Measurements from ENCODE around the gene ATP11A. TPM values are rescaled to one million over a fixed set of nuclear protein-coding genes. Genes with fewer than 3 reads are reported as not detected.

ATP11A gene
- total and polyA plus RNA-seq, 4 donors = 18.0 to 24.7 (median 21.5) TPM

- Histone ChIP-seq H3K4me3 (ENCODE audit: low read depth, low read length) (no peak overlapping the region), H3K36me3 (ENCODE audit: control insufficient read depth, insufficient read depth, low read length) (peaks cover 36% of the 10 kb centered on the region), H3K27me3 (ENCODE audit: control insufficient read depth, insufficient read depth, low read length) (no peaks in the 10 kb centered on the region), H3K27ac (ENCODE audit: low read depth, low read length) (no peak overlapping the region), H3K9me3 (ENCODE audit: control insufficient read depth, insufficient read depth, low read length) (no peaks in the 10 kb centered on the region), H3K4me1 (ENCODE audit: control insufficient read depth, insufficient read depth, low read length) (no peaks in the 10 kb centered on the region)
- no peak for DNase-seq (ENCODE audit: low read depth in 4 of 6, low spot score in 6 of 6)
- 87% methylated on average over 10 of the region's 13 CpGs for WGBS (ENCODE audit: insufficient coverage)
Measured at GRCh38 chr13:112819111-112819510, 129.3 kb downstream of the ATP11A start.

GRCh38 chr13:112819816-112820215 lies 130.0 kb downstream of the ATP11A start:
- Histone ChIP-seq H3K27ac (ENCODE audit: low read depth, low read length) (no peak overlapping the region), H3K36me3 (ENCODE audit: control insufficient read depth, insufficient read depth, low read length) (peaks cover 37% of the 10 kb centered on the region), H3K4me3 (ENCODE audit: low read depth, low read length) (no peak overlapping the region), H3K9me3 (ENCODE audit: control insufficient read depth, insufficient read depth, low read length) (no peaks in the 10 kb centered on the region), H3K27me3 (ENCODE audit: control insufficient read depth, insufficient read depth, low read length) (no peaks in the 10 kb centered on the region), H3K4me1 (ENCODE audit: control insufficient read depth, insufficient read depth, low read length) (no peaks in the 10 kb centered on the region)
- 89% methylated on average over 29 of the region's 29 CpGs for WGBS (ENCODE audit: insufficient coverage)
- no peak for DNase-seq (ENCODE audit: low read depth in 4 of 6, low spot score in 6 of 6)

DNA sequence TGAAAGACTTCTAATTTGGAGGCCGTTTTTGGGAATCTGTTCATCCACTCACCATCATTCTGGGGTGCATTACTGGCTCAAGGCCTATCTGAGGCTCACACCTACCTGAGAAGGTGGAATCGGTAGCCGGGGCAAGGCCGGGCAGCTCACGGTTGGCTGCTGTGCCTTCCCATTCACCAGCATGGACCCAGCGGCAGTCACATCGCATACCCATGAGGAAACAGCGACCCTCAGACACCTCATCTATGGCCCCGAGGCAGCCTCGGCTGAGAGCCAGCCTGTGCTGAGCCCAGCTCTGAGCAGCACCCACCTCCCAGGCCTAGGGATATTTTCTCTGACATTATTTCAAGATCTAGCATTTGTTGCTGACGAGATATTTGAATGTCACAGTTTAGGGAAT lies 130.5 kb downstream of the ATP11A start:
- Histone ChIP-seq H3K27ac (ENCODE audit: low read depth, low read length) (no peak overlapping the region), H3K9me3 (ENCODE audit: control insufficient read depth, insufficient read depth, low read length) (no peaks in the 10 kb centered on the region), H3K36me3 (ENCODE audit: control insufficient read depth, insufficient read depth, low read length) (peaks cover 40% of the 10 kb centered on the region), H3K4me1 (ENCODE audit: control insufficient read depth, insufficient read depth, low read length) (no peaks in the 10 kb centered on the region), H3K4me3 (ENCODE audit: low read depth, low read length) (no peak overlapping the region), H3K27me3 (ENCODE audit: control insufficient read depth, insufficient read depth, low read length) (no peaks in the 10 kb centered on the region)
- DNase-seq (ENCODE audit: low read depth in 4 of 6, low spot score in 6 of 6) = no peak
- 95% methylated on average over 9 of the region's 11 CpGs for WGBS (ENCODE audit: insufficient coverage)

DNA sequence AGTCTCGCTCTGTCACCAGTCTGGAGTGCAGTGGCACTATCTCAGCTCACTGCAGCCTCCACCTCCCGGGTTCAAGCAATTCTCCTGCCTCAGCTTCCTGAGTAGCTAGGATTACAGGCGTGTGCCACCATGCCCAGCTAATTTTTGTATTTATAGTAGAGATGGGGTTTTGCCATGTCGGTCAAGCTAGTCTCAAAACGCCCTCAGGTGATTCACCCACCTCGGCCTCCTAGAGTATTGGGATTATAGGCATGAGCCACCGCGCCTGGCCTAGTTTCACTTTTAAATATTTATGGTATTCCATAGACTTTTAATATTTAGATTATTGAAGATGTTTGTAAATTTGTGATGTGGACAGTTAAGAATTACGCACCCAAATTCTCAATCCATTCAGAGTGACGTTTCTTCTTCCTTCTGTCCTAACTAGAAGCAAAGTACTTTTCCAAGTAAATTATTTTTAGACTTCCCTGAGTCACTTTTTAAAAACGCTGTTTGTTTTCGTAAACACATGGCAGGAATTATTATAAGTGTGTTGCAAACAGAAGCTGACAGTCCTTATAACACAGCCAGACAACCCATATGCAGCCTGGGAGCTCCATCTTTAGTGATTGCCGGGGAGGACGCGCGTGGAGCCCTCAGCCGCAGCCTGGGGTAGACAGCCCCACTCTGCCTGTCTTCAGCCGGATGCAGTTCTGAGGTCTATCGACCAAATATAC lies 131.7 kb downstream of the ATP11A start:
- H3K36me3 ChIP-seq (ENCODE audit: control insufficient read depth, insufficient read depth, low read length) = peaks cover 42% of the 10 kb centered on the region
- H3K4me1 ChIP-seq (ENCODE audit: control insufficient read depth, insufficient read depth, low read length) = no peaks in the 10 kb centered on the region
- no peaks in the 10 kb centered on the region for H3K9me3 ChIP-seq (ENCODE audit: control insufficient read depth, insufficient read depth, low read length)
- DNase-seq (ENCODE audit: low read depth in 4 of 6, low spot score in 6 of 6) = no peak
- WGBS (ENCODE audit: insufficient coverage) = 100% methylated on average over 2 of the region's 19 CpGs
- no peak overlapping the region for H3K4me3 ChIP-seq (ENCODE audit: low read depth, low read length)
- H3K27ac ChIP-seq (ENCODE audit: low read depth, low read length) = no peak overlapping the region
- no peaks in the 10 kb centered on the region for H3K27me3 ChIP-seq (ENCODE audit: control insufficient read depth, insufficient read depth, low read length)

- H3K9me3 ChIP-seq (ENCODE audit: control insufficient read depth, insufficient read depth, low read length) = no peaks in the 10 kb centered on the region
- no peak overlapping the region for H3K27ac ChIP-seq (ENCODE audit: low read depth, low read length)
- no peaks in the 10 kb centered on the region for H3K4me1 ChIP-seq (ENCODE audit: control insufficient read depth, insufficient read depth, low read length)
- no peak overlapping the region for H3K4me3 ChIP-seq (ENCODE audit: low read depth, low read length)
- no peak for DNase-seq (ENCODE audit: low read depth in 4 of 6, low spot score in 6 of 6)
- H3K27me3 ChIP-seq (ENCODE audit: control insufficient read depth, insufficient read depth, low read length) = no peaks in the 10 kb centered on the region
- 97% methylated on average over 11 of the region's 11 CpGs for whole genome bisulfite sequencing (ENCODE audit: insufficient coverage)
- peaks cover 52% of the 10 kb centered on the region for H3K36me3 ChIP-seq (ENCODE audit: control insufficient read depth, insufficient read depth, low read length)
Measured at GRCh38 chr13:112822851-112823250, 133.0 kb downstream of the ATP11A start.

- H3K4me1 ChIP-seq (ENCODE audit: control insufficient read depth, insufficient read depth, low read length) = no peaks in the 10 kb centered on the region
- no peak for DNase-seq (ENCODE audit: low read depth in 4 of 6, low spot score in 6 of 6)
- 98% methylated on average over 8 of the region's 10 CpGs for WGBS (ENCODE audit: insufficient coverage)
- no peak overlapping the region for H3K27ac ChIP-seq (ENCODE audit: low read depth, low read length)
- H3K36me3 ChIP-seq (ENCODE audit: control insufficient read depth, insufficient read depth, low read length) = peaks cover 50% of the 10 kb centered on the region
- H3K4me3 ChIP-seq (ENCODE audit: low read depth, low read length) = no peak overlapping the region
- no peaks in the 10 kb centered on the region for H3K27me3 ChIP-seq (ENCODE audit: control insufficient read depth, insufficient read depth, low read length)
- no peaks in the 10 kb centered on the region for H3K9me3 ChIP-seq (ENCODE audit: control insufficient read depth, insufficient read depth, low read length)
Measured at GRCh38 chr13:112824429-112824828, 134.6 kb downstream of the ATP11A start.

DNA sequence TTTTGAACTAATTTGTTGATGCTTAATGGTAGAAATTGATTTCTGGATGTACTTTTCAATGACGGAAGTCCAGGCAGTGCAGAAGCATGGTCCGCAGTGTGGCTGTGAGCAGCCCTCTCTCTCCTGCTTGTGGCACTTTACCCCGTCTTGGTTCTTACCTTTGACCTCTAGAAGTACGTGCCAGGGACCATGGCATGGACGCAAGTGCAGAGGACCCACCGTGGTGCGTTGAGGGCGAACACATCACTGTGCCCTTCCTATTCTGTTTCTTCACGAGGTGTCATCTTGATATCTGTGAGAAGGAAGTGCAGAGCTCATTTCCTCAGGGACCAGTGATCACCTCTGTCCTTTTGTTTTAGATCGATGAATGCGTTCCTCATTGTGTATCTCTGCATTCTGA lies 135.2 kb downstream of the ATP11A start:
- H3K9me3 ChIP-seq (ENCODE audit: control insufficient read depth, insufficient read depth, low read length) = no peaks in the 10 kb centered on the region
- H3K4me1 ChIP-seq (ENCODE audit: control insufficient read depth, insufficient read depth, low read length) = no peaks in the 10 kb centered on the region
- WGBS (ENCODE audit: insufficient coverage) = 93% methylated on average over 11 of the region's 11 CpGs
- no peak overlapping the region for H3K27ac ChIP-seq (ENCODE audit: low read depth, low read length)
- peaks cover 43% of the 10 kb centered on the region for H3K36me3 ChIP-seq (ENCODE audit: control insufficient read depth, insufficient read depth, low read length)
- H3K27me3 ChIP-seq (ENCODE audit: control insufficient read depth, insufficient read depth, low read length) = no peaks in the 10 kb centered on the region
- DNase-seq (ENCODE audit: low read depth in 4 of 6, low spot score in 6 of 6) = no peak
- no peak overlapping the region for H3K4me3 ChIP-seq (ENCODE audit: low read depth, low read length)

GRCh38 chr13:112825875-112826274 lies 136.0 kb downstream of the ATP11A start:
- DNase-seq (ENCODE audit: low read depth in 4 of 6, low spot score in 6 of 6) = no peak
- WGBS (ENCODE audit: insufficient coverage) = 92% methylated on average over 3 of the region's 6 CpGs
- Histone ChIP-seq H3K4me3 (ENCODE audit: low read depth, low read length) (no peak overlapping the region), H3K4me1 (ENCODE audit: control insufficient read depth, insufficient read depth, low read length) (no peaks in the 10 kb centered on the region), H3K27me3 (ENCODE audit: control insufficient read depth, insufficient read depth, low read length) (no peaks in the 10 kb centered on the region), H3K36me3 (ENCODE audit: control insufficient read depth, insufficient read depth, low read length) (peaks cover 39% of the 10 kb centered on the region), H3K9me3 (ENCODE audit: control insufficient read depth, insufficient read depth, low read length) (no peaks in the 10 kb centered on the region), H3K27ac (ENCODE audit: low read depth, low read length) (no peak overlapping the region)

- WGBS (ENCODE audit: insufficient coverage) = 95% methylated on average over 14 of the region's 14 CpGs
- Histone ChIP-seq H3K27ac (ENCODE audit: low read depth, low read length) (no peak overlapping the region), H3K9me3 (ENCODE audit: control insufficient read depth, insufficient read depth, low read length) (no peaks in the 10 kb centered on the region), H3K4me1 (ENCODE audit: control insufficient read depth, insufficient read depth, low read length) (no peaks in the 10 kb centered on the region), H3K27me3 (ENCODE audit: control insufficient read depth, insufficient read depth, low read length) (no peaks in the 10 kb centered on the region), H3K36me3 (ENCODE audit: control insufficient read depth, insufficient read depth, low read length) (peaks cover 45% of the 10 kb centered on the region), H3K4me3 (ENCODE audit: low read depth, low read length) (no peak overlapping the region)
- no peak for DNase-seq (ENCODE audit: low read depth in 4 of 6, low spot score in 6 of 6)
Measured at GRCh38 chr13:112826565-112826964, 136.7 kb downstream of the ATP11A start.

DNA sequence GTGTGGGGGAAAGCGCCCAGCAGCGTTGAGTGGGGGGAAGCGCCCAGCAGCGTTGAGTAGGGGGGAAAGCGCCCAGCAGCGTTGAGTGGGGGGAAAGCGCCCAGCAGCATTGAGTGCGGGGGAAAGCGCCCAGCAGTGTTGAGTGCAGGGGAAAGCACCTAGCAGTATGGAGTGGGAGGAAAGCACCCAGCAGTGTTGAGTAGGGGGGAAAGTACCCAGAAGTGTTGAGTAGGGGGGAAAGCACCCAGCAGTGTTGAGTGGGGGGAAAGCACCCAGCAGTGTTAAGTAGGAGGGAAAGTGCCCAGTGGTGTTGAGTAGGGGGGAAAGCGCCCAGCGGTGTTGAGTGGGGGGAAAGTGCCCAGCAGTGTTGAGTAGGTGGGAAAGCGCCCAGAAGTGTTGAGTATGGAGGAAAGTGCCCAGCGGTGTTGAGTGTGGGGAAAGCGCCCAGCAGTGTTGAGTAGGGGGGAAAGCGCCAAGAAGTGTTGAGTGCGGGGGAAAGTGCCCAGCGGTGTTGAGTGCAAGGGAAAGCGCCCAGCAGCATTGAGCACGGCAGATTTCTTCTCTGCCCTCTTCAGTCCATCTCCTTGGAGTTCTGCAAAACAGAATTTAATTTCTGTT lies 138.4 kb downstream of the ATP11A start:
- H3K27ac ChIP-seq (ENCODE audit: low read depth, low read length) = no peak overlapping the region
- no peaks in the 10 kb centered on the region for H3K27me3 ChIP-seq (ENCODE audit: control insufficient read depth, insufficient read depth, low read length)
- H3K4me1 ChIP-seq (ENCODE audit: control insufficient read depth, insufficient read depth, low read length) = no peaks in the 10 kb centered on the region
- H3K36me3 ChIP-seq (ENCODE audit: control insufficient read depth, insufficient read depth, low read length) = peaks cover 54% of the 10 kb centered on the region
- WGBS (ENCODE audit: insufficient coverage) = 96% methylated on average over 19 of the region's 19 CpGs
- no peaks in the 10 kb centered on the region for H3K9me3 ChIP-seq (ENCODE audit: control insufficient read depth, insufficient read depth, low read length)
- no peak for DNase-seq (ENCODE audit: low read depth in 4 of 6, low spot score in 6 of 6)
- no peak overlapping the region for H3K4me3 ChIP-seq (ENCODE audit: low read depth, low read length)
